B cell (primary cell): Measurements from ENCODE around the gene WWC2. TPM values are rescaled to one million over a fixed set of nuclear protein-coding genes. Genes with fewer than 3 reads are reported as not detected.

Experiments
- ATAC-seq: fragments of 200-7000 bp; cut with Tn5 transposase; one replicate; pipeline ENCODE4 v1.10.0; 2021; ENCODE audit warnings: low read depth, mild to moderate bottlenecking, moderate number of reproducible peaks, moderate library complexity
- CTCF ChIA-PET: fragments of 350-600 bp; sonication (Branson Sonifier 250); formaldehyde crosslinking; loops from one replicate; lab custom pipeline; 2021; ENCODE audit warnings: antibody characterized with exemption, inconsistent platforms; lab: Charles Lee
- POLR2A ChIA-PET: fragments of 350-600 bp; sonication (Branson Sonifier 250); formaldehyde crosslinking; loops from one replicate; lab custom pipeline; 2021; ENCODE audit warnings: antibody characterized with exemption; lab: Charles Lee
- DNase-seq: peaks from one replicate; pipeline ENCODE4 v3.0.0; 2013
- H2AFZ ChIP-seq: 2 replicates; pipeline ENCODE4 v1.6.1; 2012; ENCODE audit warnings: mild to moderate bottlenecking, low read depth, low read length; ENCODE audit not compliant: insufficient read depth, poor library complexity, severe bottlenecking
- H3K27ac ChIP-seq, 2 donors: 1 replicate in 1 of 2; 2 replicates in 1 of 2; pipeline ENCODE4 v1.5.1; 2012 to 2013; ENCODE audit warnings: low read length in 2 of 2, mild to moderate bottlenecking in 2 of 2, moderate library complexity in 1 of 2
- H3K27me3 ChIP-seq, 4 experiments: fragments of 200-600 bp in 1 of 4; sonication (generic) in 1 of 4; replicated peaks in 1 of 4; 1 replicate in 2 of 4; 2 replicates in 2 of 4; pipeline versions ENCODE4 v1.6.1 to v1.7.0; 2013 to 2016; ENCODE audit warnings: low read length in 3 of 4, mild to moderate bottlenecking in 2 of 4, mixed read lengths in 1 of 4, moderate library complexity in 1 of 4; ENCODE audit not compliant: insufficient read depth in 4 of 4, control insufficient read depth in 3 of 4; ENCODE audit errors: control extremely low read depth in 1 of 4
- H3K36me3 ChIP-seq, 2 experiments: replicated peaks in 1 of 2; 1 replicate in 1 of 2; 2 replicates in 1 of 2; pipeline versions ENCODE4 v1.6.1 to v1.7.1; 2013; ENCODE audit warnings: low read length in 1 of 2; ENCODE audit not compliant: insufficient read depth in 2 of 2, control insufficient read depth in 1 of 2; ENCODE audit errors: control extremely low read depth in 1 of 2, extremely low read depth in 1 of 2
- H3K4me1 ChIP-seq, 2 donors: fragments of 200-600 bp in 1 of 2; sonication (generic) in 1 of 2; 1 replicate in 1 of 2; 2 replicates in 1 of 2; pipeline versions ENCODE4 v1.5.1 to v1.6.1; 2013 to 2017; ENCODE audit warnings: low read length in 2 of 2; ENCODE audit not compliant: control insufficient read depth in 2 of 2, insufficient read depth in 2 of 2
- H3K4me2 ChIP-seq: replicated peaks from 2 replicates; pipeline ENCODE3; 2012; ENCODE audit warnings: mild to moderate bottlenecking, low read depth, low read length; ENCODE audit not compliant: poor library complexity, severe bottlenecking
- H3K4me3 ChIP-seq, 5 experiments: fragments of 200-600 bp in 1 of 5; sonication (generic) in 1 of 5; 1 replicate in 3 of 5; 2 replicates in 2 of 5; pipeline versions ENCODE4 v1.5.1 to v1.7.0; 2011 to 2016; ENCODE audit warnings: low read length in 4 of 5, mild to moderate bottlenecking in 4 of 5, low read depth in 2 of 5, control low read depth in 1 of 5, moderate library complexity in 1 of 5; ENCODE audit not compliant: insufficient read depth in 1 of 5; ENCODE audit errors: control extremely low read depth in 1 of 5, extremely low read depth in 1 of 5
- H3K79me2 ChIP-seq: fragments of 200-600 bp; sonication (generic); one replicate; pipeline ENCODE4 v1.6.0; 2016; ENCODE audit warnings: low read length; ENCODE audit not compliant: control insufficient read depth, insufficient read depth
- H3K9ac ChIP-seq: fragments of 200-600 bp; sonication (generic); 2 replicates; pipeline ENCODE4 v1.6.1; 2017; ENCODE audit warnings: mild to moderate bottlenecking, low read length, moderate library complexity
- H3K9me3 ChIP-seq, 3 donors: one replicate each; pipeline versions ENCODE4 v1.6.1 to v1.7.1; 2013; ENCODE audit warnings: low read length in 2 of 3; ENCODE audit not compliant: control insufficient read depth in 2 of 3, insufficient read depth in 1 of 3; ENCODE audit errors: control extremely low read depth in 1 of 3
- H4K20me1 ChIP-seq: 2 replicates; pipeline ENCODE4 v1.6.0; 2012; ENCODE audit warnings: mild to moderate bottlenecking, low read length; ENCODE audit not compliant: insufficient read depth, control insufficient read depth, poor library complexity, severe bottlenecking
- H3K27ac Mint-ChIP-seq: one replicate; pipeline ENCODE4 v1.8.0; 2021; ENCODE audit warnings: mixed read lengths
- H3K27me3 Mint-ChIP-seq: one replicate; pipeline ENCODE4 v1.8.0; 2021; ENCODE audit warnings: mixed read lengths
- H3K4me1 Mint-ChIP-seq: one replicate; pipeline ENCODE4 v1.8.0; 2021; ENCODE audit warnings: mixed read lengths
- H3K4me3 Mint-ChIP-seq: one replicate; pipeline ENCODE4 v1.8.0; 2021; ENCODE audit warnings: mixed read lengths
- H3K9me3 Mint-ChIP-seq: one replicate; pipeline ENCODE4 v1.8.0; 2022; ENCODE audit warnings: mixed read lengths; ENCODE audit not compliant: insufficient read depth
- EZH2 ChIP-seq: IDR thresholded peaks from 2 replicates; pipeline ENCODE4 v1.6.1; 2012; ENCODE audit warnings: borderline replicate concordance, low read depth, mild to moderate bottlenecking, moderate library complexity, low read length; ENCODE audit not compliant: insufficient read depth, poor library complexity, severe bottlenecking
- WGBS: methylation state at CpG from one replicate; pipeline ENCODE4 v1.1.5; 2013; ENCODE audit warnings: missing lambda C conversion rate; ENCODE audit not compliant: insufficient coverage; 5-methylcytosine and 5-hydroxymethylcytosine counted together
- intact Hi-C: fragments of 100-400 bp; cut with micrococcal nuclease; formaldehyde crosslinking; loops from one replicate; pipeline ENCODE4 v1.10.0; 2022
- polyA plus RNA-seq: library from polyadenylated mRNA; depleted of rRNA; stranded (reverse); fragments of >200 nt; gene quantifications from 2 replicates; pipeline ENCODE4 v1.2.3, GENCODE V29; 2012
- total RNA-seq, 2 donors: library from RNA; stranded (reverse); fragments of 120-200 nt in 1 of 2; gene quantifications; 1 replicate in 1 of 2; 2 replicates in 1 of 2; pipeline versions ENCODE4 v1.2.3 to v1.2.4, GENCODE V29; 2013 to 2022
- TF ChIP-seq, protein P1 (sequence below): fragments of 200-600 bp; IDR thresholded peaks from one replicate; pipeline ENCODE4 v1.8.0; 2022; ENCODE audit warnings: antibody characterized with exemption, mild to moderate bottlenecking

WWC2 gene
- total and polyA plus RNA-seq, 2 donors (not counting 1 experiment from before 2014, with no cell fraction given): 0.07 to 0.32 TPM

- no peak overlapping the region for H3K27ac Mint-ChIP-seq
- H3K4me3 Mint-ChIP-seq: no peak overlapping the region
- ATAC-seq (no peak), DNase-seq (no peak)
- H3K9ac ChIP-seq: no peak overlapping the region
- no peaks in the 10 kb centered on the region for H3K79me2 ChIP-seq
- no peak overlapping the region for H2AFZ ChIP-seq
- no peaks in the 10 kb centered on the region for H3K27me3 ChIP-seq
- TF ChIP-seq, protein P1, sequence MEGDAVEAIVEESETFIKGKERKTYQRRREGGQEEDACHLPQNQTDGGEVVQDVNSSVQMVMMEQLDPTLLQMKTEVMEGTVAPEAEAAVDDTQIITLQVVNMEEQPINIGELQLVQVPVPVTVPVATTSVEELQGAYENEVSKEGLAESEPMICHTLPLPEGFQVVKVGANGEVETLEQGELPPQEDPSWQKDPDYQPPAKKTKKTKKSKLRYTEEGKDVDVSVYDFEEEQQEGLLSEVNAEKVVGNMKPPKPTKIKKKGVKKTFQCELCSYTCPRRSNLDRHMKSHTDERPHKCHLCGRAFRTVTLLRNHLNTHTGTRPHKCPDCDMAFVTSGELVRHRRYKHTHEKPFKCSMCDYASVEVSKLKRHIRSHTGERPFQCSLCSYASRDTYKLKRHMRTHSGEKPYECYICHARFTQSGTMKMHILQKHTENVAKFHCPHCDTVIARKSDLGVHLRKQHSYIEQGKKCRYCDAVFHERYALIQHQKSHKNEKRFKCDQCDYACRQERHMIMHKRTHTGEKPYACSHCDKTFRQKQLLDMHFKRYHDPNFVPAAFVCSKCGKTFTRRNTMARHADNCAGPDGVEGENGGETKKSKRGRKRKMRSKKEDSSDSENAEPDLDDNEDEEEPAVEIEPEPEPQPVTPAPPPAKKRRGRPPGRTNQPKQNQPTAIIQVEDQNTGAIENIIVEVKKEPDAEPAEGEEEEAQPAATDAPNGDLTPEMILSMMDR: no peak
- TF ChIP-seq EZH2: no peak
- WGBS: 70% methylated on average over 2 of the region's 2 CpGs
- H3K9me3 Mint-ChIP-seq: no peaks in the 10 kb centered on the region
- ChIA-PET POLR2A (no interaction called here), CTCF (no interaction called here)
- peaks cover 0 to 3% (median 0%) of the 10 kb centered on the region in 3 donors for H3K9me3 ChIP-seq
- no peaks in the 10 kb centered on the region for H3K36me3 ChIP-seq
- no peak overlapping the region for H3K27ac ChIP-seq
- H3K27me3 Mint-ChIP-seq: no peaks in the 10 kb centered on the region
- no peak overlapping the region for H3K4me3 ChIP-seq
- no peaks in the 10 kb centered on the region for H3K4me1 ChIP-seq
- no peak overlapping the region for H3K4me2 ChIP-seq
- intact Hi-C loops: no loop called here
- no peaks in the 10 kb centered on the region for H4K20me1 ChIP-seq
- H3K4me1 Mint-ChIP-seq: no peaks in the 10 kb centered on the region
Measured at GRCh38 chr4:183326853-183327252, 227.8 kb downstream of the WWC2 start.

GRCh38 chr4:183327827-183328226, 228.8 kb downstream of the WWC2 start:
- WGBS: 87% methylated on average over 6 of the region's 7 CpGs
- Histone ChIP-seq H3K9me3 (peaks cover 0 to 3% (median 0%) of the 10 kb centered on the region in 3 donors), H3K4me3 (no peak overlapping the region), H3K9ac (no peak overlapping the region), H3K4me1 (no peaks in the 10 kb centered on the region), H3K79me2 (no peaks in the 10 kb centered on the region), H3K36me3 (no peaks in the 10 kb centered on the region), H2AFZ (no peak overlapping the region), H3K27ac (no peak overlapping the region), H4K20me1 (no peaks in the 10 kb centered on the region), H3K27me3 (peaks cover 0 to under 1% (median 0%) of the 10 kb centered on the region in 4 experiments), H3K4me2 (no peak overlapping the region)
- no peak overlapping the region for H3K27ac Mint-ChIP-seq
- DNase-seq: no peak
- ATAC-seq: no peak
- no peak for TF ChIP-seq EZH2
- TF ChIP-seq, protein P1: no peak
- intact Hi-C loops: no loop called here
- ChIA-PET POLR2A (no interaction called here), CTCF (no interaction called here)
- H3K4me1 Mint-ChIP-seq: no peaks in the 10 kb centered on the region
- H3K4me3 Mint-ChIP-seq: no peak overlapping the region
- no peaks in the 10 kb centered on the region for H3K9me3 Mint-ChIP-seq
- H3K27me3 Mint-ChIP-seq: peaks cover 1% of the 10 kb centered on the region
